ENCODE data around the gene LTK.

The LTK gene

GRCh38 chr15:41501931-41502794 lies 11.5 kb downstream of the LTK start:
- DNase-seq (ENCODE audit: low spot score), result peak; percentile 69
- in situ Hi-C loops (cut with MboI; ENCODE audit: low pct_unique_long_range_greater_than_20kb, low sequenced_read_pairs, unreplicated experiment), result no loop called here
- TF ChIP-seq CTCF (IDR thresholded peaks at IDR 0.05; ENCODE audit: extremely low read depth, insufficient read depth, missing control alignments), result no peak

- in situ Hi-C loops (cut with MboI; ENCODE audit: low pct_unique_long_range_greater_than_20kb, low sequenced_read_pairs, unreplicated experiment), result no loop called here
- no peak for TF ChIP-seq CTCF (IDR thresholded peaks at IDR 0.05; ENCODE audit: extremely low read depth, insufficient read depth, missing control alignments)
- DNase-seq (ENCODE audit: low spot score), result peak; percentile 70
Observed at GRCh38 chr15:41501191-41501917, 12.3 kb downstream of the LTK start.

- in situ Hi-C loops (cut with MboI; ENCODE audit: low pct_unique_long_range_greater_than_20kb, low sequenced_read_pairs, unreplicated experiment), result no loop called here
- TF ChIP-seq CTCF (IDR thresholded peaks at IDR 0.05; ENCODE audit: extremely low read depth, insufficient read depth, missing control alignments), result no peak
- DNase-seq (ENCODE audit: low spot score), result no peak
Observed at GRCh38 chr15:41499109-41499851, 14.3 kb downstream of the LTK start.

- DNase-seq (ENCODE audit: low spot score), result no peak
- TF ChIP-seq CTCF (IDR thresholded peaks at IDR 0.05; ENCODE audit: extremely low read depth, insufficient read depth, missing control alignments), result no peak
- in situ Hi-C loops (cut with MboI; ENCODE audit: low pct_unique_long_range_greater_than_20kb, low sequenced_read_pairs, unreplicated experiment), result no loop called here
Observed at GRCh38 chr15:41498657-41499056, 15.0 kb downstream of the LTK start.

GRCh38 chr15:41495736-41496599 lies 17.7 kb downstream of the LTK start:
- in situ Hi-C loops (cut with MboI; ENCODE audit: low pct_unique_long_range_greater_than_20kb, low sequenced_read_pairs, unreplicated experiment), result no loop called here
- DNase-seq (ENCODE audit: low spot score), result no peak
- TF ChIP-seq CTCF (IDR thresholded peaks at IDR 0.05; ENCODE audit: extremely low read depth, insufficient read depth, missing control alignments), result no peak
